Ramos (cell line): ENCODE data around the gene SORL1.
"Not testable (repeated sequence)": the region's sequence is repeated elsewhere in the genome, so short reads cannot be mapped to it uniquely, and the experiment has no call there.

Source experiments
- in situ Hi-C: fragments of 300-500 bp; cut with MboI; formaldehyde crosslinking; loops from one replicate; pipeline ENCODE4 v1.14.3; 2022; ENCODE audit warnings: low sequenced_read_pairs; ENCODE audit not compliant: unreplicated experiment

SORL1 gene

DNA sequence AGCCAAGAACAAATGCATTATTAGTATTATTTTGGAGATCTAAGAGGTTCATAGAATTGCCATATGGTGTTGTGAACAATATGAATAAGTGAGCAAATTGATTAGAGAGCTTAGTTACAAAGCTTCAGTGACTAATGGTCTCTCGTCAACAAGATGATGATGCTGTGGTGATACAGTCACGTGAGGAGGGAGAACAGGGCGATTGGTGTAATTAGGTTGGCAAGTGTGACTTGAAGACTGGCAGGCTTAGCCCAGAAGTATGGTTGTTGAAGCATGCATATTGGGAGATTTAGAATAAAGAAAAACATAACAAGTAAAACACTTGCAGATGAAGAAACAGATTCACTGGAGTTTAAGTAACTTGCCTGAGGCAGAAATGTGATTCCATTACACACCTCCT is 101.3 kb downstream of the SORL1 start:
- in situ Hi-C loops = no loop called here

DNA sequence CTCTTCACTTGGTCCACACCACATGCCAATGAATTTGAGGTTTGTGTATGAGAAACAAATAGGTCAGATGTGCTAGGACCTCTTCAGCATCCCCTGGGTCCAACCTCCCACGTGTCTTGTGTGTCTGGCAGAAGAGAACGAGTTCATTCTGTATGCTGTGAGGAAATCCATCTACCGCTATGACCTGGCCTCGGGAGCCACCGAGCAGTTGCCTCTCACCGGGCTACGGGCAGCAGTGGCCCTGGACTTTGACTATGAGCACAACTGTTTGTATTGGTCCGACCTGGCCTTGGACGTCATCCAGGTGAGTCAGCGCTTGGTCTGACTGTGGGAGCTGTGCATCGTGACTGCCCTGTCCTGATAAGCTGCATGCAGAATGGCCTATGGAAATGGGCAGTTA is 101.7 kb downstream of the SORL1 start:
- in situ Hi-C loops = no loop called here

DNA sequence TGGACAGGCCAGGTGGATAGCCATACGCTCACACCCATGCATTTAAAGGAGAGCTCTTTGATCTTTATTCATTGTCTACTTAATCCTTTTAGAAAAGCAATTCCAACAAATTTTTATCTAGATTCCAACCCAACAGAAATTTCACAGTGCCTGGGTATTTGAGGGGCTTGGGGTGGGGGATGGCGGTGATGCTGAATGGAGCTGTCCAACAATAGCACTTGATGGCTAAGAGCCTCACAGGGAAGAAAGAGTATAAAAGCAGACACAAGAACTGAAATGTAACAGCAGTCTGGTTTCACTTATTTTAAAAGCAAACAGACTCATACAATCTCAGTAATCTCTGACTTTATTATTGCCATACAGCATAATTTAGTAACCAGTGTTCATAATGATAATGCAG is 102.4 kb downstream of the SORL1 start:
- in situ Hi-C loops = no loop called here

DNA sequence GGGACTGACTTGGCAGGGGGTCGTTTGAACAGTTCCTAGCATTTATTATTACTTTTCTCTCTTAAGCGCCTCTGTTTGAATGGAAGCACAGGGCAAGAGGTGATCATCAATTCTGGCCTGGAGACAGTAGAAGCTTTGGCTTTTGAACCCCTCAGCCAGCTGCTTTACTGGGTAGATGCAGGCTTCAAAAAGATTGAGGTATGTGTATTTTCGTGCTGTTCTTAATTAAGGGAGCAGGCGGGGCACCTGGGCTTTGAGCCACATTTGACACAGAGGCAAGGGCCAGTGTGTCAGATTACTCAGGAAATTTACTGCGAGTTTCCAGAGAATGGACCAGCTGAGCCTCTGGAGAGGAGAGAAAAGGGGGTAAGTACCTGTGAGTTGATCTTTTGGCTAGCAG is 103.0 kb downstream of the SORL1 start:
- in situ Hi-C loops = no loop called here

DNA sequence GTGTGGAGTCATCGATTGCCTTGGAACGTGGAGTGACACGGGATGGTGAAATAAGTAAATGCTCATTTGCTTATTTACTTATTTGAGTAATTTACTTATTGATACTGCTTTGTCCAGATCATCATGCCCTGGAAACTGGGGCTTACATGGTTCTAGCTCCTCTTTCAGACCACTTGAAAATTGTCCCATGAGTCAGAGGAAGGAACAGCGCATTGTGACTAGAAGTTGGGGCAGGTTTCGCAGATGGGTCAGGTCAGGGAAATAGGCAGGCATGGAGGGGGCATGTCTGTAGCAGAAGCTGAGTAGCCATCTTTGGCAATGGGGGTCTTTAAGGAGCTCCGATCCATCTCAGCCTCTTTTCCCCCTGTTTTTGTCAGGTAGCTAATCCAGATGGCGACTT is 104.8 kb downstream of the SORL1 start:
- in situ Hi-C loops = no loop called here

DNA sequence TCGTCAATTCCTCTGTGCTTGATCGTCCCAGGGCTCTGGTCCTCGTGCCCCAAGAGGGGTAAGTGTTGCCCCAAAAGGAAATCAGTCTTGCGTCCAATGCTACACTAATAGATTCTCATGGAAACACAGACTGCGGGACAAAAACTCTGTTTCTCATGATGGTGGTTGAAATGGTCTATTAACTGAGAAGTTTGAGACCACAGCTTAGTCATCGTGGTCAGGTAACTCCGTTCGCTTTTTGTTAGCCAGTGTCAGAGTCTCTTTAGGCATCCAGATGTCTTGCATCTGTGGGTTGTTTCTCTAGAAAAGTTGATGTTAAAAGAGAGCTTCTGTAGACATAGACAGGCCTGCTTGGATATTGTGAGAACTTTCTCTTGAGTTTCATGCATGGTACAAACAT is 105.2 kb downstream of the SORL1 start:
- in situ Hi-C loops = no loop called here

DNA sequence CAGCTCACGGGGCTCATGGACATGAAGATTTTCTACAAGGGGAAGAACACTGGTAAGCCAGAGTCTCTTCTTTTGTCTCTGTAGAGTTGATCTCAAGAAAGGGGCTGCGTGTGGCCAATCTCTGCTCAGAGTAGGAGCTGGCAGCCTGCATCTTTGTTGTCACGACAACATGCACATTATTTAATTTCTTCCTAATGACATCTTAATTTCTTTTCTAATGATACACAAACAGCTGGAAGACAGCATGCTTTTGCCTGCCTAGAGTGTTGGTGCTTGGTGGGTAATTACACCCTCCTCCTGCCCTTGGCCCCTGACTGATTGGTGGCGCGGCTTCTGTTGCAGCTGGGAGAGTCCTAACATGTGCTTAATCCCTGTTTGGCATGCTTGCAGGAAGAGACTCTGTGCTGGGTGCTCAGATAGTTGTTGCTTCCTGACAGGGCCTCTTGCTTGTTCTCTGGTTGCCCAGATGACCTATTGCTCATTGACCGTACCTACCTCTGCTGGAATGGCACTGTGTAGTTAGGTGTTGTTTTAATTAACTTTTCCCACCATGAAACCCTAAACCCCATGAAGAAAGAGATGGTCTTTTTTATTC is 107.6 kb downstream of the SORL1 start:
- in situ Hi-C loops = no loop called here

DNA sequence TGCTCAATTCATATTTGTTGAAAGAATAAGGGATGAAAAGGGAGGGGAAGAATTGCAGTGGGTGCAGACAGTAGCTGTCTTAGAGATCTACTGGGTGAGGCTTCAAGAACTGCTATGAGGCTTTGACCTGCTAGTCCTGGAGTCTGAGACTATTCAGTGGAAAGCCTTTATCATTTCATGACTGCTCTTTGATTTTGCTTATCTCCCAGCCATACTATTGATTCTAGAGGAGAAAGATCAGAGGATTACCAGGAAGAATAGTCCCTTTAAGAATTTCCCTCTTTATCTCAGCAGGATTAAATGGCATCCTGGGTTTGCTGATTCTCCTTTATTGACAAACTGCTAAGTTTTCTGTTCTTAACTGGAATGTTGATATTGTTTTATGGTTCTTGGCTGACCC is 108.1 kb downstream of the SORL1 start:
- in situ Hi-C loops = no loop called here

DNA sequence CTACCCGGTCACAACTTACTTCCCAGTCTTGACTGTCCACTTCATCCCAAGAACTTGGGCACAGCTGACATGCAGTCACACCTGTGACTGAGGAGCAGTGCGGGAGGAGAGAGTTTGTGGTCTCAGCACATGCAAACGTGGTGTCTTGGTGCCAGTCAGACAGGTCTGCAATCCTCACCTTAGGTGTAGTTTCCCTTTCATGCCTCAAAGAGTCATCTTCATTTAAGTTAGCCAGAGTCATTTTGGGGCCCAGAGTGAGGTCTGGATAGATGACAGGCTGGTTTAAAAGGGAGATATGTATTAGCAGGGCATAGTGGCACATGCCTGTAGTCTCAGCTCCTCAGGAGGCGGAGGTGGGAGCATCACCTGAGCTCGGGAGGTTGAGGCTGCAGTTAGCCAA is 109.1 kb downstream of the SORL1 start:
- in situ Hi-C loops = no loop called here

DNA sequence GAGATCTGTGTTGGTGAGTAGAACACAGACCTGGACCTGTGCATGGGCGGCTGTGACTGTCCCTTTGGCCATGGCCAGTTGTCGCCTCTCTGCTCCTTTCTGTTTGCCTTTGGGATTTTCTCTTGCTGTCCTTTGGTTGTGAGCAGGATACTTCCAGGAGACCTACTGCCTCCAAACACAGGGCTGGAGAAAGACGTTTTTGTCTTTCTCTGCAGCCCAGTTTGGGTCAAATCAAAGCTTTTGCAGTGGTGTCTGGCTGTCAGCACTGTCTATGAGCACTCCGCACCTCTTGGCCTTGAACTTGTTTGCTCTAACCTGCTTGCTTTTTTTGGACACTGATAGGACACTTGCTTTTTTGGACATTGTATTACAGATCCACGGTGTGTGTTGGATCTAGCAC is 109.6 kb downstream of the SORL1 start:
- in situ Hi-C loops = no loop called here

DNA sequence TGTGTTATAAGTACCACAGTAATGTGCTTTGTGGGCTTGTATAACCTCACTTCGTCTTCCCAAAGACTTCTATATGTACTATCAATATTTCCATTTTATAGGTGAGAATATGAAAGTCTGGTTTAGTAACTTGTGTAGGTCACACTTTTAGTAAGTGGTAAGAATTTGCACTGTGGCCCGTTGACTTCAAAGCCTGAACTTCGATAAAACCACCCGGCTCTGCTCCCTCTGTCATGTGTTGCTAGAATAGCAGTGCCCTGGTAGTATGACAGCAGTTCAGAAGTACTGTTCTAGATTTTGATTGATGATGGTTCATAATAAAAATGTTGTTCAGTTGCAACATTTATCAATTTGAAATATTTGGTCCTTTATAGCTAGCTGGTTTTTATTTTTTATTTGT is 110.9 kb downstream of the SORL1 start:
- in situ Hi-C loops = no loop called here

DNA sequence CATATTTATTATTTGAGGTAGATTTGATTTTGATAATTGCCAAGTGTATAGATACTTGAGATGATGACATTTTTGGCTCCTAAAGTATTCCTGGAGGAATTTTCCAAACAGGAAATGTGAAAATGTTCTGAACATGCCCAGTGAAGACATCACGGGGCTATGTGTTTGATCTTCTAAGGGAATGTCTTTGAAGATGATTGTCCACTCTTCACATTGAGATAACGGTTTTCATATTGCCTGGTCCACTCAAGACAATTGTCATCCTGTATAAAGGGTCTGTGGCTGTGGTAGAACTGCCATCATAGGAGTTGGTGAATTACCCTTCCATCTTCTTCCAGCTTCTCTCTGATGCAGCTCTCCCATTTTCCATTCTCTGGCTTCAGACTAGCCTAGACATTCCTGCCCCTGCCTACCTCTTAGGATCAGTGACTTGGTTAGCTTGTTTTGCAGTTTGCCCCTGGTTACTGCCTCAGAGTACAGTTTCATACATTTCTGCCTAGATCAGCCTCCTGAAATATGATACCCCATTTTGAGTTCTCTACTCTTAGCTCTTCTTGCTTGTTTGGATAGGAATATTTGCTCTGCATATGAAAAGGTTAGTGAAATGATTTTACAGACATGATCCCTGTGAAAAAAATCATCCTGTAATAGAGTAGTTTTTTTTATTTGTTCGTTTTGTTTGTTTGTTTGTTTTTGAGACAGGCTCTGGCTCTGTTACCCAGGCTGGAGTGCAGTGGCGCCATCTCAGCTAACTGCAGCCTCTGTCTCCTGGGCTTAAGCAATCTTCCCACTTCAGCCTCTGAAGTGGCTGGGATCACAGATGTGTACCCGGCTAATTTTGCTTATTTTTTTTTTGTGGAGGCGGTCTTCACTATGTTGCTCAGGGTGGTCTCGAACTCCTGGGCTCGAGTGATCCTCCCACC is 112.0 kb downstream of the SORL1 start:
- in situ Hi-C loops = no loop called here

DNA sequence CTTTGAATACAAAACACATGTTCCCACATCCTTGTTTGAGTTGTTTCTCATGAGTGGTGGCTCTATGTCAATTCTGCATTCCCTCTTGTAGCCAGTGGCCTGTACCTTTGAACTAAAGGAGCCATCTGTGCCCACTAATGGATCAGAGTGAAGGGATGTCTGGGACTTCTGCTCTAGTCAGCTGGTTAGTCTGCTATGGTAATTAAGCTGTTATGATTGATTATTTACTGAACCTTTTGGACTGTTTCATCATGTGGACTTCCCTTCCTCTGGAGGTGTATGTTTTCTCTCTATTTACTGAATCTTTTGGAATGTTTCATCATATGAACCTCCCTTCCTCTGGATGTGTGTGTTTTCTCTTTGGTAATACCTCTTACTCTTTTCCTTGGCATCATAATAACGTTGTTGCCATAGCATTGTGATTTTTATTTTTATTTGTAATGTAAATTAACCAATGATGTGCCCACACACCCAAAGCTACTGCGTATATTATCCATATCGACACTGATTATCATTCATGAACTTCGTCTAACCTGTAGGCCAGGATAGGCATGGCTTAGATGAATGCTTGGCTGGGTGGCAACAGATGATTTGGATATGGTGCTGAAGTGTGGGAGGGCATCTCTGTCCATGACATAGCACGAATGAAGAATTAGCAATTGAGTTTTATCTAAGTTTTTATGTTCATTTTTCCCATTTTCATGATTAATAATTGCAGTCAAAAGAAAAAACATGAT is 113.0 kb downstream of the SORL1 start:
- in situ Hi-C loops = no loop called here

DNA sequence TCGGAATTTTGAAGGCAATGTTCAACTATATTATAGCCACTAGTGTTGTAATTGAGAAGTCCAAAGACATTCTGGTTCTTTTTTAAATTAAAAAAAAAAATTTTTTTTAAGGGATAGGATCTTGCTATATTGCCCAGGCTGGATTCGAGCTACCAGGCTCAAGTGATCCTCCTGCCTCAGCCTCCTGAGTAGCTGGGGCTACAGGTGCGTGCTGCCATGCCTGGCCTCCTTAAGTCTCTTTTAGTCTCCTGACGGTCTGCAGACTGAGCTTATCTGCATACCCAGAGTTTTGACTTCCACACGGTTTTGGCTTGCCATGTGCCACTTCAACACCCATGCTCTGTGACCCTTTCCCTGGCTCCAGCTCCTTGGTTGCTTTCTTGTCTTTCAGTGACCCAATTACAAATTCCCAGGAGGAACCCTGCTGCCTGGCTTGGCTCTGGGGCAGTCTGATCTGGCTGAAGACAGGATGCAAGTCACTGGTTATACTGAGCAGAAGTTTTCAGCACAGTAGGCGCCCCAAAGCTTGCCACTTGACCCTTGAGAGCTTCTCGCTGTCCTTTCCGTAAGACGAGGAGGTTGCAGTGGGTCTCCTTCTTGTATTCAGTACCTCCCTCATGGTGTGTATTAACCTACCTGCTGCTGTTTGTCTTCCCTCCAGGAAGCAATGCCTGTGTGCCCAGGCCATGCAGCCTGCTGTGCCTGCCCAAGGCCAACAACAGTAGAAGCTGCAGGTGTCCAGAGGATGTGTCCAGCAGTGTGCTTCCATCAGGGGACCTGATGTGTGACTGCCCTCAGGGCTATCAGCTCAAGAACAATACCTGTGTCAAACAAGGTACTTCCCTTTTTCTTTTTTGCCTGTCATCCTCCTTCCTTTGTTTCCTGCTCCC is 114.4 kb downstream of the SORL1 start:
- in situ Hi-C loops = no loop called here

DNA sequence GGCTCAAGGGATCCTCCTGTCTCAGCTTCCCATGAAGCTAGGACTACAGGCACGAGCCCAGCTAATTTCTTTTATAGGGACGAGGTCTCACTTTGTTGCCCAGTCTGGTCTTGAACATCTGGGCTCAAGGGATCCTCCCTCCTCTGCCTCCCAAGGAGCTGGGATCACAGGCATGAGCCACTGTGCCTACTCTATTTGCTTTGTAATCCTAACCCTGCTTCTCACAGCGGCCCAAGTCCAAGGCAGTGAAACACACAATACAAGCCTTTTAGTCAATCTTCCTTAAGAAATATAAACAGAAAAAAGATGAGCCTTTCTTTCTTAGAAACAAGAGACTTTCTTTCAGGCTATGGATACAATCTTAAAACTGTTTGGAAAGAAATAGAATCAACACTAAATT is 115.9 kb downstream of the SORL1 start:
- in situ Hi-C loops = no loop called here

DNA sequence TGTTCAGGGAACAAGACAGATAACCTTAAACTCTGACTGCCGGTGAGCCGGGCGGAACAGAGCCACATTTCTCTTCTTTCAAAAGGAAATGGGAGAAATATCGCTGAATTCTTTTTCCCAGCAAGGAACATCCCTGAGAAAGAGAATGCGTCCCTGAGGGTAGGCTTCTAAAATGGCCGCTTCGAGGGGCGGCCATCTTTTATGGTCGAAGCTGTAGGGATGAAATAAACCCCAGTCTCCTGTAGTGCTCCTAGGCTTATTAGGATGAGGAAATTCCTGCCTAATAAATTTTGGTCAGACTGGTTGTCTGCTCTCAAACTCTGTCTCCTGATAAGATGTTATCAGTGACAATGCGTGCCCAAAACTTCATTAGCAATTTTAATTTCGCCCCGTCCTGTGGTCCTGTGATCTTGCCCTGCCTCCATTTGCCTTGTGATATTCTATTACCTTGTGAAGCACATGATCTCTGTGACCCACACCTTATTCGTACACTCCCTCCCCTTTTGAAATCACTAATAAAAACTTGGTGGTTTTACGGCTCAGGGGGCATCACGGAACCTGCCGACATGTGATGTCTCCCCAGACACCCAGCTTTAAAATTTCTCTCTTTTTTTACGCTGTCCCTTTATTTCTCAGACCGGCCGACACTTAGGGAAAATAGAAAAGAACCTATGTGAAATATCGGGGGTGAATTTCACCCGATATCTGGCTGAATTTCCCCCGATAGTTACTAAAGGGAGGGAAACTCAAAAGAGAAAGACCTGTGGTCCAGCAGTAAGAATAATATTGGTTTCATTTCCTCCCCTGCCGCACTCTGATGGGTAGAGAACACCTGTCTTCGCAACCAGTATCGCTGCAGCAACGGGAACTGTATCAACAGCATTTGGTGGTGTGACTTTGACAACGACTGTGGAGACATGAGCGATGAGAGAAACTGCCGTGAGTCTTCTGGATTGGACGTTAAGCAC is 117.5 kb downstream of the SORL1 start:
- in situ Hi-C loops = not testable (repeated sequence)

DNA sequence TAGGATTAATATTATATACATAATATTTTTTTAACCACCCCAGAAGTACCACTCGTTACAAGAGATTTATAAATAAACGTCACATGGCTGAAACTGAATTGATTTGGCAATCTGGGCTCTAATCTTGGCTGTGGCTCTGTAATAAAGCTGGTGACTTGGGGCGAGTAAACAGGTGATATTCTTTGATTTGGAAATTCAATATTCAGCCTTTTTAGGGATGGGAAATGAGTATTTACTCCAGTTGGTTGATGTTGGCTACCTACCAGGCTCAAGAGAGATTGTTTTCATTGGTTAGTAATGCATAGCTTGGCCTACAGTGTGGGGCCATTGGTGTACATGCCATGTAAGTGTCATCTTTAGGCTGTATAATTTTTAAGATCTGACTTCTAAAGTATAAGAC is 118.3 kb downstream of the SORL1 start:
- in situ Hi-C loops = no loop called here

DNA sequence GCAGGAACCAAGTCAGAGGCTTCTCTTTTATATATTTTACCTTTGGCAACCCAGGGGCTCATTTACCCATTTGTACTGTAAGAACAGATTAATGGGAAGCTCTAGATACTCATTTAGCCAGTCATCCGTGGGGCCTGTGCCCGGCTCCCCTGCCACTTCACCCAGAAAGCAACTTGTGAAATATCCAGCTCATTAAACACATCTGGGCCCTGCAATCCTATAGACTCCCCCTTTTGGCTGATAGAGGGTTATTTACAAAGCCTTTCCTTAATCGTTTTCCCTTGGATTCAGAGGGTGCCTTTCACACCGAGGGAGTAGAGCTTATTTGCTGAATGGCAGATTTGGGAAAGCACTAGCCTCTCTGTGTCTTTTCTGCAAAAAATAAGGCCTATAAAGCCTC is 119.4 kb downstream of the SORL1 start:
- in situ Hi-C loops = no loop called here

DNA sequence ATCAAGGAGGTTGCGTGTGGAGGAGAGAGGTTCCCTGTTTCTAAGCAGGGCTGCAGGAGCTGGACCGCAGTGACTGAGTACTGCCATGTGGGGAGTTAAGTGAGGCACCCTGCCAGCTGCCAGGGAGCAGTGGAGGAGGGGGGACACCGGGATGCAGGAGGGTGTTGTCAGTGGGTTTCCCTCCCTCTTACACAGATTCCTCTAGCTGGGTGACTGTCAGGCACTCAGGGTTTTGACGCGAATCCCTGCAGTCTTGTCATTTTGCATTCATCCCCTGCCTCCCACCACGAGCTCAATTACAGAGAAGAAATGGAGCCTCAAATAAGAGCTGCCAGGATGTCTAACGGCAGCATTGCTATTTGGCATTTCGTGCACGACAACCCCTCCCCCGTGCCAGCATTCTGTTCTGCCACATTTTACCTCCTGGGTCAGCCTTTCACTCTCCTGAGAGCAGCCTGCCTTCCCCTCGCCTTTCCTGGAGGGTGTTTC is 120.5 kb downstream of the SORL1 start:
- in situ Hi-C loops = no loop called here
